G401.6 (cell line): ENCODE data around the gene WARS2.
"Not testable (repeated sequence)": the region's sequence is repeated elsewhere in the genome, so short reads cannot be mapped to it uniquely, and the experiment has no call there.

Source experiments
- FAIRE-seq: peaks from 2 replicates; lab custom pipeline; 2012; peaks lifted over from hg19 to GRCh38; lab: Jason Lieb, UNC

Gene WARS2

GRCh38 chr1:119140177-119141019 lies at the start of gene WARS2:
Gene WARS2, minus strand, starts transcription at chr1:119140653. Its CDS starts 9 bp downstream, at chr1:119140644.
- FAIRE-seq = peak; percentile 95

- FAIRE-seq = no peak
Observed at GRCh38 chr1:119188926-119189325, 48.5 kb upstream of the WARS2 start.

GRCh38 chr1:119187416-119187815 lies 47.0 kb upstream of the WARS2 start:
- no peak for FAIRE-seq

GRCh38 chr1:119186471-119186870 lies 46.0 kb upstream of the WARS2 start:
- no peak for FAIRE-seq

GRCh38 chr1:119184972-119185371 lies 44.5 kb upstream of the WARS2 start:
- peak; percentile 33 for FAIRE-seq

- FAIRE-seq = no peak
Observed at GRCh38 chr1:119181218-119181617, 40.8 kb upstream of the WARS2 start.

- no peak for FAIRE-seq
Observed at GRCh38 chr1:119179051-119179450, 38.6 kb upstream of the WARS2 start.

GRCh38 chr1:119172927-119173326 lies 32.5 kb upstream of the WARS2 start:
- not testable (repeated sequence) for FAIRE-seq

- not testable (repeated sequence) for FAIRE-seq
Observed at GRCh38 chr1:119171381-119172010, 31.0 kb upstream of the WARS2 start.

GRCh38 chr1:119163396-119163795 lies 22.9 kb upstream of the WARS2 start:
- FAIRE-seq = no peak

- no peak for FAIRE-seq
Observed at GRCh38 chr1:119160866-119161265, 20.4 kb upstream of the WARS2 start.

- no peak for FAIRE-seq
Observed at GRCh38 chr1:119160409-119160808, 20.0 kb upstream of the WARS2 start.

- FAIRE-seq = no peak
Observed at GRCh38 chr1:119159966-119160365, 19.5 kb upstream of the WARS2 start.

- FAIRE-seq = no peak
Observed at GRCh38 chr1:119159111-119159510, 18.7 kb upstream of the WARS2 start.

- not testable (repeated sequence) for FAIRE-seq
Observed at GRCh38 chr1:119156761-119157160, 16.3 kb upstream of the WARS2 start.

GRCh38 chr1:119155069-119155468 lies 14.6 kb upstream of the WARS2 start:
- not testable (repeated sequence) for FAIRE-seq

- FAIRE-seq = no peak
Observed at GRCh38 chr1:119150150-119150549, 9.7 kb upstream of the WARS2 start.

GRCh38 chr1:119147661-119148090 lies 7.2 kb upstream of the WARS2 start:
- no peak for FAIRE-seq

GRCh38 chr1:119146466-119146865 lies 6.0 kb upstream of the WARS2 start:
- no peak for FAIRE-seq

GRCh38 chr1:119144813-119145212 lies 4.4 kb upstream of the WARS2 start:
- FAIRE-seq = no peak

GRCh38 chr1:119143706-119144105 lies 3.3 kb upstream of the WARS2 start:
- no peak for FAIRE-seq

- FAIRE-seq = no peak
Observed at GRCh38 chr1:119141660-119142059, 1.2 kb upstream of the WARS2 start.

GRCh38 chr1:119141020-119141424 lies 569 bp upstream of the WARS2 start:
- FAIRE-seq = no peak

- no peak for FAIRE-seq
Observed at GRCh38 chr1:119139857-119140176, 636 bp downstream of the WARS2 start.
